A673 (cell line): ENCODE results near the gene FIBP. TPM values are rescaled to one million over a fixed set of nuclear protein-coding genes. Genes with fewer than 3 reads are reported as not detected.

Source experiments
- BruUV-seq: library from RNA; stranded (reverse); fragments of 400-500 nt; replicated peaks from 2 replicates; lab custom pipeline; 2021; lab: Mats Ljungman, UMichigan
- CTCF ChIA-PET: fragments of 300-600 bp; sonication (Branson Sonifier 250); formaldehyde crosslinking; loops from one replicate; lab custom pipeline; 2022; ENCODE audit warnings: antibody characterized with exemption; lab: Charles Lee
- POLR2A ChIA-PET: fragments of 300-600 bp; sonication (Branson Sonifier 250); formaldehyde crosslinking; loops from one replicate; lab custom pipeline; 2022; ENCODE audit warnings: antibody characterized with exemption; ENCODE audit not compliant: low non-redundant PET; lab: Charles Lee
- DNase-seq: peaks from one replicate; pipeline ENCODE4 v3.0.0-alpha.2; 2015; ENCODE audit warnings: low spot score
- H3K27ac ChIP-seq: fragments of 200-600 bp; sonication (generic); 2 replicates; pipeline ENCODE4 v1.5.1; 2016; ENCODE audit warnings: mixed run types, low read depth, mild to moderate bottlenecking, mixed read lengths, antibody characterized with exemption, low read length; ENCODE audit not compliant: poor library complexity, severe bottlenecking
- H3K27me3 ChIP-seq: fragments of 200-600 bp; sonication (generic); replicated peaks from 2 replicates; pipeline ENCODE4 v1.6.1; 2017; ENCODE audit warnings: mixed run types, low read depth, mild to moderate bottlenecking, mixed read lengths, antibody characterized with exemption, low read length; ENCODE audit not compliant: insufficient read depth, poor library complexity
- H3K36me3 ChIP-seq: fragments of 200-600 bp; sonication (generic); 2 replicates; pipeline ENCODE4 v1.6.1; 2016; ENCODE audit warnings: mixed run types, mild to moderate bottlenecking, mixed read lengths, antibody characterized with exemption, low read length; ENCODE audit not compliant: insufficient read depth, poor library complexity, severe bottlenecking
- H3K4me1 ChIP-seq: fragments of 200-600 bp; sonication (generic); 2 replicates; pipeline ENCODE4 v1.6.1; 2017; ENCODE audit warnings: mixed run types, mild to moderate bottlenecking, mixed read lengths, antibody characterized with exemption, low read length; ENCODE audit not compliant: insufficient read depth, poor library complexity, severe bottlenecking
- H3K4me3 ChIP-seq: fragments of 200-600 bp; sonication (generic); 2 replicates; pipeline ENCODE4 v1.5.1; 2016; ENCODE audit warnings: low read depth, mixed run types, mild to moderate bottlenecking, mixed read lengths, low read length; ENCODE audit not compliant: poor library complexity, severe bottlenecking
- H3K9me3 ChIP-seq: fragments of 200-600 bp; sonication (generic); 2 replicates; pipeline ENCODE4 v1.6.1; 2016; ENCODE audit warnings: mixed run types, low read depth, mild to moderate bottlenecking, mixed read lengths, antibody characterized with exemption, low read length; ENCODE audit not compliant: poor library complexity, severe bottlenecking
- CTCF ChIP-seq: fragments of 300-800, 200-600 bp; sonication (generic); conservative IDR thresholded peaks from 2 replicates; pipeline ENCODE4 v1.5.1; 2017; ENCODE audit warnings: low read depth, mild to moderate bottlenecking, antibody characterized with exemption, low read length, moderate library complexity, mixed read lengths
- EZH2 ChIP-seq: fragments of 200-600 bp; sonication (generic); IDR thresholded peaks from 2 replicates; pipeline ENCODE4 v1.6.1; 2017; ENCODE audit warnings: borderline replicate concordance, low read depth, mild to moderate bottlenecking, mixed read lengths, antibody characterized with exemption, low read length; ENCODE audit not compliant: poor library complexity, severe bottlenecking
- intact Hi-C: fragments of 100-400 bp; cut with micrococcal nuclease; formaldehyde crosslinking; loops from one replicate; pipeline ENCODE4 v1.10.0; 2022; ENCODE audit not compliant: unreplicated experiment
- total RNA-seq: library from RNA; stranded (reverse); gene quantifications from 2 replicates; pipeline ENCODE4 v1.2.3, GENCODE V29; 2021

The FIBP gene
- total RNA-seq, 1 experiment from 2014 or later: 98.5 TPM

GRCh38 chr11:65862191-65862735 lies 26.0 kb downstream of the FIBP start:
- H3K27ac ChIP-seq: no peak overlapping the region
- CTCF ChIA-PET: no interaction called here
- no peak for TF ChIP-seq CTCF
- no TSS peak for BruUV-seq
- H3K9me3 ChIP-seq: no peaks in the 10 kb centered on the region
- no peak for DNase-seq
- POLR2A ChIA-PET: no interaction called here
- H3K27me3 ChIP-seq: no peaks in the 10 kb centered on the region
- no peak overlapping the region for H3K4me3 ChIP-seq
- H3K36me3 ChIP-seq: peaks cover 54% of the 10 kb centered on the region
- H3K4me1 ChIP-seq: peaks cover 19% of the 10 kb centered on the region
- intact Hi-C loops: no loop called here

DNA sequence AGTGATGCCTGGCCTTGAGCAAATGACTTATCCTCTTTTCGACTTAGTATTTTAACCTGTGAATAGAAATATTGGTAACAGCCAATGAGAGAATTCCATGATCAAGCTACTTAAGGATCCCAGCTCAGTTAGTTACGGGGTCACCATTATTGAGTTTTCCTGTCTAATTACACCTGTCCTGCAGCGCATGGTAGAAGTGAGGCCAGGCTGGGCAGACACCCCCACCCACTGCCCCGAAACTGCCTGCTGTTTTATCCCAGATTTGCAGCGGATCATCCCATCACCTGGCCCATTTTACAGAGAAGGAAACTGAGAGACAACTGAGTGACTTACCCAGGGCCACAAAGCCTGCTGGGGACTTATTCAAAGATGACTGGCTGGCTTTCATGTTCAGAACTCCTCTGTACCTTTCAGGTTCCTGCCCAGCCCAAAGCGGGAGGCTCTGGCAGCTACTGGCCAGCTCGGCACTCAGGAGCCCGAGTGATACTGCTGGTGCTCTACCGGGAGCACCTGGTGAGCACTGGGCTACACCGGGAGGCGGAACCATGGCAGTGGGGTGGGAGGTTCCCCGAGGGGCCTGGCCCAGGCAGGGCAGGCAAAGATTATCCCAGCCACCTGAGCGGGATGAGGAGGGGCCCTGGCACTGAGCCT lies 26.6 kb downstream of the FIBP start:
- H3K27me3 ChIP-seq: no peaks in the 10 kb centered on the region
- H3K27ac ChIP-seq: peak overlapping the region; percentile 99
- peaks cover 48% of the 10 kb centered on the region for H3K36me3 ChIP-seq
- peak overlapping the region; percentile 95 for H3K4me3 ChIP-seq
- no peak for TF ChIP-seq EZH2
- TF ChIP-seq CTCF: no peak
- CTCF ChIA-PET: no interaction called here
- H3K9me3 ChIP-seq: no peaks in the 10 kb centered on the region
- no peak for DNase-seq
- BruUV-seq: no TSS peak
- peaks cover 17% of the 10 kb centered on the region for H3K4me1 ChIP-seq
- POLR2A ChIA-PET: no interaction called here
- intact Hi-C loops: no loop called here

- Histone ChIP-seq H3K27ac (peak overlapping the region; percentile 99), H3K36me3 (peaks cover 50% of the 10 kb centered on the region), H3K4me1 (peaks cover 22% of the 10 kb centered on the region), H3K4me3 (peak overlapping the region; percentile 95), H3K9me3 (no peaks in the 10 kb centered on the region), H3K27me3 (no peaks in the 10 kb centered on the region)
- ChIA-PET POLR2A (no interaction called here), CTCF (interaction anchor here (2.0 kb wide), 1 partner anchor 27 kb away, joined by 65 read pairs; the partner anchor contains the start of gene FIBP)
- intact Hi-C loops: no loop called here
- no peak for DNase-seq
- BruUV-seq: no TSS peak
- no peak for TF ChIP-seq CTCF
- no peak for TF ChIP-seq EZH2
Observed at GRCh38 chr11:65861165-65861505, 27.1 kb downstream of the FIBP start.
